Large intestine (tissue), 3 donors: ENCODE measurements around the gene TIMP3. TPM values are rescaled to one million over a fixed set of nuclear protein-coding genes. Genes with fewer than 3 reads are reported as not detected.
A peak's percentile ranks its signal among the peaks of the same experiment; 100 is the strongest.

Experiments used
- DNase-seq, 2 donors: peaks; one replicate each; pipeline versions ENCODE4 v3.0.0 to v3.0.0-alpha.2; 2013
- H3K27ac ChIP-seq: one replicate; pipeline ENCODE4 v1.5.1; 2013; ENCODE audit warnings: low read length
- H3K27me3 ChIP-seq: 2 replicates; pipeline ENCODE4 v1.6.1; 2013; ENCODE audit warnings: low read length; ENCODE audit not compliant: control insufficient read depth, insufficient read depth
- H3K36me3 ChIP-seq: 2 replicates; pipeline ENCODE4 v1.6.1; 2013; ENCODE audit warnings: low read length; ENCODE audit not compliant: control insufficient read depth, insufficient read depth
- H3K4me1 ChIP-seq: one replicate; pipeline ENCODE4 v1.6.1; 2013; ENCODE audit warnings: low read length; ENCODE audit not compliant: control insufficient read depth, insufficient read depth
- H3K4me3 ChIP-seq: one replicate; pipeline ENCODE4 v1.5.1; 2013; ENCODE audit warnings: low read length
- H3K9me3 ChIP-seq: one replicate; pipeline ENCODE4 v1.6.1; 2013; ENCODE audit warnings: mild to moderate bottlenecking, low read depth, low read length, moderate library complexity; ENCODE audit not compliant: control insufficient read depth
- WGBS: methylation state at CpG from one replicate; pipeline ENCODE4 v1.1.5; 2013; ENCODE audit warnings: low lambda C conversion rate; ENCODE audit not compliant: insufficient coverage; 5-methylcytosine and 5-hydroxymethylcytosine counted together
- polyA plus RNA-seq: library from polyadenylated mRNA; unstranded; fragments of 120-200 nt; gene quantifications from one replicate; pipeline ENCODE4 v1.2.1, GENCODE V29; 2013

TIMP3 gene
- polyA plus RNA-seq, 1 donor = 52.6 TPM

DNA sequence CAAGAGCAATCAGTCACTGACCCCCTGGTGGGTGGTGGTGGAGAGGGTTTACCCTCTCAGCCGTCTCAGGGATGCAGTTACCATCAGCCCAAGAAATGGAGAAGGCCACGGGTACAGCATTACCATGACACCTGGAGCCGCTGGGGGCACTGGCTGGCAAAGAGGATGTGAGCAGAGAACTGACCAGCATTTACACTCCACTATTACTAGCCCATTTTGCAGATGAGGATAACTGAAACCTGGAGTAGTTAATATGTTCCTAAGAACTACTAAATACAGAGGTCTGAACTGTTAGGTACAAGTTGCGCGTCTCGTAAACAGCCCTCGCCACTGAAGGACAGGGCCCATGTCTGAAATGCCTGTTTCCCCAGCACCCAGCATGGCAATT, 79.0 kb downstream of the TIMP3 start:
- no peaks in the 10 kb centered on the region for H3K9me3 ChIP-seq
- no CpG with 5 or more reads among the region's 7 CpGs for WGBS
- peak overlapping the region; percentile 42 for H3K27ac ChIP-seq
- H3K4me1 ChIP-seq = peaks cover 12% of the 10 kb centered on the region
- no peaks in the 10 kb centered on the region for H3K36me3 ChIP-seq
- H3K27me3 ChIP-seq = peaks cover 4% of the 10 kb centered on the region
- H3K4me3 ChIP-seq = no peak overlapping the region
- DNase-seq = no peak

DNA sequence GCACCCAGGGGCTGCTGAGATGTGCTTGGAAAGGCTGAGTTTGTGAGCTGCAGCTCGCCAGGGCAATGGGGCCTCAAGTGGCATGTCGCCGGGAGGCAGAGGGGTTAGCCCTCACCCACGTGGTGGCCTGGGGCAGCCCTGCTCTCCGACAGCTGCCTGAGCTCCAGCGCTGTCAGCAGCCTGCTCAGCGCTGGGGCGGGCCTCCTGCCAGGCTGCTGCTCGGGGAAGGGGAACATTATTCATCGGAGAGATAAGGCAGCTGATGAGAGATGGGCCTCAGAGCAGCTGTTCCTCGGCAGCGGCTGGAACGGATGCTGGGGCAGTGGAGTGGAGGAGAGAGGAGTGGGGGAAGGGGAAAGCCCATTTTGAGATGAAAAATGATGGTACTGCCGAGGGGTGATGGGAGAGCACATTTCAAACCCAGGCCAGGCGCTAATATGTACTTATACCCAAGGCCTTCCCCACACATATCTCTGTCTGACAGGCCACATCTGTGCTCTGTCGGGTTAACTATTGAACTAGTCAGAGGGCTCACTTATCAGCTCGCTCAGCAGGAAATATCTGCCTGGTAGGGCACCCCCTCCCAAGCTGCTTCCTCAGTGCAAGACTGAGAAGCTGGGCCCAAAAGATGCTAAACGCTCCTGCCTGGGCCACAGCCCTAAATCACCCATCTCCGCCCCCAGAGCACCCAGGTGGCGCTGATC, 79.5 kb downstream of the TIMP3 start:
- no CpG with 5 or more reads among the region's 20 CpGs for WGBS
- Histone ChIP-seq H3K36me3 (no peaks in the 10 kb centered on the region), H3K27ac (peak overlapping the region; percentile 42), H3K27me3 (peaks cover 4% of the 10 kb centered on the region), H3K9me3 (no peaks in the 10 kb centered on the region), H3K4me1 (peaks cover 12% of the 10 kb centered on the region), H3K4me3 (no peak overlapping the region)
- DNase-seq = peak; percentile 77 to 81

DNA sequence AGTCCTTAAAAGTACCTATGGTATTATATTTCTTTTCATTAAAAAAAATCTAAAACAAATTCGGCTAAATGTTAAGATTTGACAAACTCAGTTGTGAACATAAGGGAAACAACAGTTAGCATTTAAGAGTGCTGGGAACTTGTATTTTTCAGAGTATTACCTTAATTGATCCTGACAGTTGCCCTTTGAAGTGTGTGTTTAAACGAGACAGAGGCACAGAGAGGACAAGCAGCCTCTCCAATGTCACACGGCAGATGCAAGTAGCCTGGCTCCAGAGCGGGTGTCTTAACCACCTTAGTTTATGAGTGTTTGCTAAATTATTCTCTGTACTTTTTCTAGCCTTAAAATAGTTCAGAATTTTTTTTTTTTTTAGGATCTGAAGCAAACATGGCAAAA, 80.9 kb downstream of the TIMP3 start:
- Histone ChIP-seq H3K27me3 (peaks cover 4% of the 10 kb centered on the region), H3K36me3 (no peaks in the 10 kb centered on the region), H3K4me1 (peaks cover 12% of the 10 kb centered on the region), H3K9me3 (no peaks in the 10 kb centered on the region), H3K4me3 (no peak overlapping the region), H3K27ac (no peak overlapping the region)
- WGBS = 80% methylated on average over 2 of the region's 4 CpGs
- DNase-seq = no peak

DNA sequence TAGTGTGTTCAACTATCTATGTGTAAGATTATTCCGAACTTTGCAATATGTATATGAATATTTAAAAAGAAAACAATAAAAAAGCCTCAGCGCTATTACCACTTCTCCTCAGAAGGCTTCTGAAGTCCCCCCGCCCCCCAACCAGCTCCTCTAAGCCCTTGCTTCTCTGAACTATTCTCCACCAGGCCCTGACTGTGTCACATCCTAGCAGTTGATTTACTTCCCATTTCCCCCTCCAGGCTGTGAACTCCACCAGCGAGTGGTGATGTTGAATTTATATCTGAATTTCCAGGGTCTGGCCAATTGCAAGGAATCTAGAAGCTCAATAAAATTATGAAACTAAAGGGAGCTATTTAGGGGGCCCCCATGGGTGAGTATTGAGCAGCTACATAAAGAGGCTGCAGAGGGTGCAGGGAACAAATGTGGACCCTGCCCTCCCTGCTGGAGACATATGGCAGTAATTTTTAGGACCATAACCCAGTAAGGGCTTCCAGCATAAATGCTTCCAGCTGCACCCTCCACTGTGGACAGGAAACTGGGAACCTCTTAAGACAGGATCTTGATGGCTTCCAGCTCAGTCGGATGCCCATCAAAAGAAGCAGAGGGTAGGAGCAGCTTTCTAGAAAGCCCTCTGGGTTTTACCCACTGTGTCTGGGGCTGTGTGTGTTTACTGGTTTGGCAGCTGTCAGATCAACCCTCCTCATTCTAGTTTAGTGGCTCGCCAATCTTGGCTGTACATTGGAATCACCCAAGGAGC, 81.4 kb downstream of the TIMP3 start:
- Histone ChIP-seq H3K27ac (no peak overlapping the region), H3K4me1 (peaks cover 12% of the 10 kb centered on the region), H3K27me3 (peaks cover 2% of the 10 kb centered on the region), H3K9me3 (no peaks in the 10 kb centered on the region), H3K4me3 (no peak overlapping the region), H3K36me3 (no peaks in the 10 kb centered on the region)
- DNase-seq = peak in 1 of 2 donors; percentile 7
- WGBS = no CpG with 5 or more reads among the region's 6 CpGs

DNA sequence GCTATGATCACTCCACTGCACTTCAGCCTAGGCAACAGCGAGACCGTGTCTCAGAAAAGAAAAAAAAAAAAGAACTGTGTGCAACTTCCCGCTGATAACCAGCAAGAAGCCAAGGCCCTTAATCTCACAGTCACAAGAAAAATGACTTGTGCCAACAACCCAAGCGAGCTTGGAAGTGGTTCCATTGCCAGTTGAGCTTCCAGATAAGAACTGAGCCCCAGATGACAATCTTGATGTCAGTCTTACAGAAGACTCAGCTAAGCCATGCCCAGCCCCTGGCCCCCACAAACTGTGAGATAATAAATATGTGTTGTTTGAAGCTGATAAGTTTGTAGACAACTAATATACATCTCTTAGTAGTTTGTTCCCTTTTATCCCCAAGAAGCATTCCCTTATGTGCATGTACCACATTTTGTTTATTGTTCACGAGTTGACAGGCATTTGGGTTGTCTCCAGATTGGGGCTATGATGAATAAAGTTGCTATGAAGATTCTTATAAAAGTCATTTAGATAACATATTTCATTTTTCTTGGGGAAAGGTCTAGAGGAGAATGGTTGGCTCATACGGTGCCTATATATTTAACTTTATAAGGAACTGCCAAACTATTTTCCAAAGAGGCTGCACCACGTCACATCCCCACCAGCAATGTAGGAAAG, 85.9 kb downstream of the TIMP3 start:
- no peaks in the 10 kb centered on the region for H3K36me3 ChIP-seq
- no peaks in the 10 kb centered on the region for H3K9me3 ChIP-seq
- DNase-seq = no peak
- no peak overlapping the region for H3K4me3 ChIP-seq
- no peak overlapping the region for H3K27ac ChIP-seq
- no peaks in the 10 kb centered on the region for H3K4me1 ChIP-seq
- no peaks in the 10 kb centered on the region for H3K27me3 ChIP-seq
- 90% methylated on average over 2 of the region's 7 CpGs for WGBS

DNA sequence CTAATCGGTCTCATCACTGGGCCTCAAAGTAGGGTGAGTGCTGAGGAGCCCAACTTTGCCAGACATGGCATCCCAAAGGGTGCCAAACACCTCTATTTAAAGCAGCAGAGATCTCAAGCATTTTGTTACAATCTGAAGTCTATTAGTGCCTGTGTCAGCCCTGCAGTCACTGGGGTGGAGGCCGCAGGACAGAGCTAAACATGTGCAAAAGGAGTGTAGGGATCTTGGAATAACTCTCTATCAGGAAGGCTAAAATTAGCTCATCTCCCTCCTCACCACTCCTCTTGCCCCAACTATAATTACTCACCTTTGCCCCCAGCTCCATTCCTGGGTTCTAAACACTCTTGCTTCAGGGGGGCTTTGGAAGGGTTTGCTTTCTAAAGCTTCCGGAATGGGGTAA, 87.5 kb downstream of the TIMP3 start:
- H3K27ac ChIP-seq = no peak overlapping the region
- no peaks in the 10 kb centered on the region for H3K4me1 ChIP-seq
- DNase-seq = no peak
- H3K4me3 ChIP-seq = no peak overlapping the region
- no CpG with 5 or more reads among the region's 3 CpGs for WGBS
- no peaks in the 10 kb centered on the region for H3K27me3 ChIP-seq
- H3K9me3 ChIP-seq = no peaks in the 10 kb centered on the region
- H3K36me3 ChIP-seq = no peaks in the 10 kb centered on the region

DNA sequence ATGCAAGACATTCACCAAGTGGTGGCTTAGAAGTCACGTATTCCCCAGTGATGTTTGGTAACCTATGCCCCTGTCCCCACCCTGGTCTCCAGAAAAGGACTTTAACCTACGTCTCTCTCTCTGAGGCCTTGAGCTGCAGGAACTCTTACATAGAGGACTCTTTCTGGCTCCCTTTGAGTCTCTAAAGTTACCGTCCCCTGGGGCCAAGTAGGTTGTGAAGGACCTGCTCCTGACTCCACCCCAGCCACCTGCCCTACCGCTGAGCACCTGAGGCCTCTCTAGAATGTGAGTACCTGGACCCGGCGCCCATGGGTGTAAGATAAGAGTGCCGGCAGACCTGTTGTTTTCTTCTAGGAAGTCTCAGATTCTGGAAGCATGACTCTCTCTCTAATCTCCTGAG, 95.4 kb downstream of the TIMP3 start:
- peak; percentile 51 to 80 for DNase-seq
- no CpG with 5 or more reads among the region's 7 CpGs for WGBS
- H3K9me3 ChIP-seq = no peaks in the 10 kb centered on the region
- H3K36me3 ChIP-seq = no peaks in the 10 kb centered on the region
- H3K27me3 ChIP-seq = no peaks in the 10 kb centered on the region
- peaks cover 19% of the 10 kb centered on the region for H3K4me1 ChIP-seq
- peak overlapping the region; percentile 72 for H3K27ac ChIP-seq
- H3K4me3 ChIP-seq = no peak overlapping the region

DNA sequence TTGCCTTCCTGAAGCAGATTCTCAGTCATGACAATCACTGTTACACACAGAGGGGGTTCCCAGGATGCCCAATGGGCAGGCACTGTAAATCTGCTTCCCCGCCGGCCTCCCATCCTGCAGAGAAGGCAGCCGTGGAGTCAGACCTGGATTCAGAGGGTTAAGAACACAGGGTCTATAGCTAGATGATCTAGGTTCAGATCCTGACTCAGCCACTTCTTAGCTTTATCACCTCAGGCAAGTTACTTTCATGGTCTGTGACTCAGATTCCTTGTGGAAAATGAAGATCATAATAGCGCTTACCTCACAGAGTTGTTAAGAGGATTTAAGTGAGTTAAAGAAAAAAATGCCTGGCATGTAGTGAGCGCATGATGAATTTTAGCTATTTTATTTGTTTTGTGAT, 95.9 kb downstream of the TIMP3 start:
- peak; percentile 59 to 70 for DNase-seq
- Histone ChIP-seq H3K4me3 (no peak overlapping the region), H3K27ac (peak overlapping the region; percentile 72), H3K36me3 (no peaks in the 10 kb centered on the region), H3K4me1 (peaks cover 20% of the 10 kb centered on the region), H3K27me3 (no peaks in the 10 kb centered on the region), H3K9me3 (no peaks in the 10 kb centered on the region)
- WGBS = 82% methylated on average over 2 of the region's 5 CpGs

DNA sequence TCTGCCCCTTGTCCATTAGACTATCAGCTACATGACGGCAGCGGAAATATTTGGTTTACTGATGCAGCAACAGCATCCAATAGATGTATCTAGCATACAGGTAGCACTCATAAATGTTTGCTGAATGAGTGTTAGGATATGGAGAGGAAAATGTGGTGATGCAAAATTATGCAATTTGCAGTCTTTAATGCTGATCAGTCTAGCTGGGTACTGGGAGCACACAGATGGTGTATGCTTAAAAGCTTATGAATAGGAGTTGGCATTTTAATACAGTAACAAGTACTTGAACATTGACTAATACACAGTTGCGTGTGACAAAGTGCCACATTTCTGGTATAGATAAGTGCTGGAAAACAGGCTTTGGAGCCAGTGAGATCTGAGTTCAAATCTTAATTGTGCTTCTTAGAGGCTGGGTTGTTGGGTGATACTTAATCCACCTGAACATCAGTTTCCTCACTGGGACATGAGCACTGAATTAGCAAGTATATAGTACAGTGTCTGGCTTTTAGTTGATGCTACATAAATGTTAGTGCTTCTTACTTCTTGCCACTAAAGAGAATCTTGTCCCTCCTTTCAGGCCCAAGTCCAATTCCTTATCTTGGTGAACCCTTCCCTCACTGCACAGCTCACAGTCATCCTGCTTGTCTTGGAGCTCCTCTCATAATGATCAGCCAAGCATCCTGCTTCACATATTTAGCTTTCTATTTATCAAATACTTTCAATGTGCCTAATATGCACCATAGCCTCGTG, 99.6 kb downstream of the TIMP3 start:
- H3K4me1 ChIP-seq = peaks cover 20% of the 10 kb centered on the region
- H3K9me3 ChIP-seq = no peaks in the 10 kb centered on the region
- no peak overlapping the region for H3K4me3 ChIP-seq
- no peaks in the 10 kb centered on the region for H3K36me3 ChIP-seq
- peak overlapping the region; percentile 12 for H3K27ac ChIP-seq
- no CpG with 5 or more reads among the region's 4 CpGs for WGBS
- no peaks in the 10 kb centered on the region for H3K27me3 ChIP-seq
- DNase-seq = peak in 1 of 2 donors; percentile 73

DNA sequence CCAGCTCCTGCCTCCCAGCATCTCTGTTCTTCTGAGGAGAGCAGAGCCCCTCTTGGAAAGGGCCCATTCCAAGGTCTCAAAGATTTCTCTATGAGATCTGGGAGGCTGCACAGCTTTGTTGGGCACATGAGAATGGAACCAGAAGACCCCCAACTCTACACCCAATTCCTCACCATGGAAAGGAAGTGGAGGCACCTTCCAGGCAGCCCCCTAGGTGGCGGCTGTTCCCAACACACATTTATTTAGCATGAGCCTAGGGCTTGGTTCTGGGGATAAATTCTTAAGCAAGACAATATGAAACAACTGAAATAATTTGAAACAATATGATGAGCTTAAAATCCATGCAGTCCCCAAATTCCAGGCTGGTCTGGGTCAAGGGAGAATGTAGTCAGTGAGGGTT, 100.4 kb downstream of the TIMP3 start:
- WGBS = no CpG with 5 or more reads among the region's 1 CpG
- H3K4me3 ChIP-seq = no peak overlapping the region

More for the DNA sequence above, 100.4 kb downstream of the TIMP3 start:
- no peaks in the 10 kb centered on the region for H3K36me3 ChIP-seq
- H3K9me3 ChIP-seq = no peaks in the 10 kb centered on the region
- no peak for DNase-seq
- no peaks in the 10 kb centered on the region for H3K27me3 ChIP-seq
- H3K4me1 ChIP-seq = peaks cover 16% of the 10 kb centered on the region
- H3K27ac ChIP-seq = peak overlapping the region; percentile 24
